ENCODE data around the gene KCNJ4. TPM values are rescaled to one million over a fixed set of nuclear protein-coding genes. Genes with fewer than 3 reads are reported as not detected.
"Not testable (repeated sequence)": the region's sequence is repeated elsewhere in the genome, so short reads cannot be mapped to it uniquely, and the experiment has no call there.

KCNJ4 gene
- total RNA-seq, 4 donors from 2014 or later: 0.28 to 0.84 TPM; not detected in 2

DNA sequence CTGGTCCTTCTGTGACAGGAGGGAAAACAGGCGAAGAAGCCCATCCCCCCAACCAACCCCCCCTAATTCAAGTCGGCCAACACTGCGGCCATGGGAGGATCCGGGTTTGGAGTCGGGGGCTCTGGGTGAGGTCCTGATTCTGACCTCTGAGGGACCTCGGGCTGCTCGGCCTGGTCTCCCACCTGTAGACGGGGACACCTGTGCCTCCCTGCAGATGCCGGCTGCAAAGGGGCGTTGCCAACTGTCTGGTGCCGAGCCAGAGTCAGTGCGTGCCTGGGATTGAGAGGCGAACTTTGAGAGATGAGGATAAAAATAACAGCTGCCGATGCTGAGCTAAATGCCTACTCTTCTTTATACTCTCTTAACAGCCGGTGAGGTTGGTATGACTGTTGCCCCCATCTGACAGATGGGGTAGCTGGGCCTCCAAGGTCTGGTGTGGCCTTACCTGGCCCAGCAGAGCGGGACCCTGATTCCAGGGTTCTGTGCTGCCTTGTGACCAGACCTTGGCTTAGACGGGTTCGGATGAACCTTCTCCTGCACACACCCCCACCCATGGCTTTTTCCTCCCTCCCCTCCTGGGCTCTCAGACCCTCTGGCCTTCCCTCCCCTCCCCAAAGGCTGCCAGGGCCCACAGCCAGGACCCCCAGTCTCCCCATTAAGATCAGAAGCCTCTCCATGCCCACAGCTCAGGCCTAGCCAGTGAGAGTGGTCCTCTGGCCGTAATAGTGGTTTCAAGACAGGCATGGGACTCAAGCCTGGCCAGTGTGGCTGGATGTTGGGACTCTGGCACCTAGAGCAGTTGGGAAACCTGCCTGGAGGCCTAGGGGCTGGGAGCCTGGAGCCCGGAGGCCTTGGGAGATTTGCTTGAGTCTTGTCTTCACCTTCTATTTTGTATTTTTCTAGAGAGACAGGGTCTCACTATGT, 41.7 kb downstream of the KCNJ4 start:
- ATAC-seq (ENCODE audit: low FRiP score): no peak

DNA sequence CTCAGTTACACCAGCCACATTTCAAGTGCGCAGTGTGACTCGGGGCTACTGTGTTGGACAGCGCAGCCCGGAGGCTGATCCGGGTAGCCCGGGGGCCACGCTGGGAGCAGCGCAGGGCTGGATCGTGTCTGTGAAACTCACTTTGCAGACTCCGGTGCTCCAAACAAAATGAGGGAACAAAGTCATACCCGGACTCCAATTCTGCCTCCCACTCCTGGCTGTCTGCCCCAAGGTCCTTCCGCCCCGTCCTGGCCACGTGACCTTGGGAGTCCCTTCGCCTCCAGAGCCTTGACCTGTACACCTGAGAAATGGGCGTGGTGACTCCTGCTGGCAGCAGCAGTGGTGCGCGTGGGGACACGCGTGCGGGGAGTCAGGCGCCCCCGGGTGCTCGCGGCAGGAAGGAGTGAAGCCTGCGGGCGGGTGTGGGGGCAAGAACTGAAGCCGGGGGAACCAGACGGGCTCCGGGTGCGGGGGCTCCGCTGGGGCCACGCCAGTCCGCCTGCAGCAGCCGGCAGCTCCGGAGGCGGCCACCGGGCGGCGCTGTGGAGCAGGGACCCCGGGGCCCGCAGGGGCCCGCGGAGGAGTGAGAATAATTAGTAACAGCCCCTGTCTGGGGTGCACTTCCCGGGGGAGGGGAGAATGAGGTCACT, 42.4 kb downstream of the KCNJ4 start:
- no peak for DNase-seq (ENCODE audit: low spot score)
- ATAC-seq (ENCODE audit: low FRiP score): no peak
- TF ChIP-seq, protein P1, sequence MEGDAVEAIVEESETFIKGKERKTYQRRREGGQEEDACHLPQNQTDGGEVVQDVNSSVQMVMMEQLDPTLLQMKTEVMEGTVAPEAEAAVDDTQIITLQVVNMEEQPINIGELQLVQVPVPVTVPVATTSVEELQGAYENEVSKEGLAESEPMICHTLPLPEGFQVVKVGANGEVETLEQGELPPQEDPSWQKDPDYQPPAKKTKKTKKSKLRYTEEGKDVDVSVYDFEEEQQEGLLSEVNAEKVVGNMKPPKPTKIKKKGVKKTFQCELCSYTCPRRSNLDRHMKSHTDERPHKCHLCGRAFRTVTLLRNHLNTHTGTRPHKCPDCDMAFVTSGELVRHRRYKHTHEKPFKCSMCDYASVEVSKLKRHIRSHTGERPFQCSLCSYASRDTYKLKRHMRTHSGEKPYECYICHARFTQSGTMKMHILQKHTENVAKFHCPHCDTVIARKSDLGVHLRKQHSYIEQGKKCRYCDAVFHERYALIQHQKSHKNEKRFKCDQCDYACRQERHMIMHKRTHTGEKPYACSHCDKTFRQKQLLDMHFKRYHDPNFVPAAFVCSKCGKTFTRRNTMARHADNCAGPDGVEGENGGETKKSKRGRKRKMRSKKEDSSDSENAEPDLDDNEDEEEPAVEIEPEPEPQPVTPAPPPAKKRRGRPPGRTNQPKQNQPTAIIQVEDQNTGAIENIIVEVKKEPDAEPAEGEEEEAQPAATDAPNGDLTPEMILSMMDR (IDR thresholded peaks at IDR 0.05): peak in 1 of 3 donors; percentile 32

More for the DNA sequence above, 41.7 kb downstream of the KCNJ4 start:
- TF ChIP-seq, protein P1 (IDR thresholded peaks at IDR 0.05): no peak
- DNase-seq (ENCODE audit: low spot score): no peak

DNA sequence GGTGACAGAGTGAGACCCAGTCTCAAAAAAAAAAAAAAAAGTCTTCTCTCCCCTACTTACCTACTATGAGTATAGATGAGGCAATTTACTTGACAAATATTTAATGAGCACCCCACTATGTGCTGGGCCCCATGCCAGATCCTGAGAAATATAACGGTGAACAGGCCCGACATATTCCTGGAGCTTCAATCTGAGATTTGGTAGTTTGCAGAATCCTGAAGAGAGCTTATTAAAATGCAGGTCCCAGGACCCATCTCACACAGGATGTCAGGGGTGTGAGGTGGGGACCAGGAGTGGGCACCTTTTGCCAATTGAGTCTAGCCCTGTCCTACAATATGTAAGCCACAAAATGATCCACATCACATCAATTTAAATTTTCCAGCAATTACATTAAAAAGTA, 44.0 kb downstream of the KCNJ4 start:
- DNase-seq (ENCODE audit: low spot score): no peak
- TF ChIP-seq, protein P1 (IDR thresholded peaks at IDR 0.05): no peak

DNA sequence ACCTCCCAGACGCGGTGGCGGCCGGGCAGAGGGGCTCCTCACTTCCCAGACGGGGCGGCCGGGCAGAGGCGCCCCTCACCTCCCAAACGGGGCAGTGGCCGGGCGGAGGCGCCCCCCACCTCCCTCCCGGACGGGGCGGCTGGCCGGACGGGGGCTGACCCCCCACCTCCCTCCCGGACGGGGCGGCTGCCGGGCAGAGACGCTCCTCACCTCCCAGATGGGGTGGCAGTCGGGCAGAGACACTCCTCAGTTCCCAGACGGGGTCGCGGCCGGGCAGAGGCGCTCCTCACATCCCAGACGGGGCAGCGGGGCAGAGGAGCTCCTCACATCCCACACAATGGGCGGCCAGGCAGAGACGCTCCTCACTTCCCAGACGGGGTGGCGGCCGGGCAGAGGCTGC, 45.1 kb downstream of the KCNJ4 start:
- not testable (repeated sequence) for ATAC-seq (ENCODE audit: low FRiP score); DNase-seq (ENCODE audit: low spot score)

More for the DNA sequence above, 44.0 kb downstream of the KCNJ4 start:
- ATAC-seq (ENCODE audit: low FRiP score): no peak

DNA sequence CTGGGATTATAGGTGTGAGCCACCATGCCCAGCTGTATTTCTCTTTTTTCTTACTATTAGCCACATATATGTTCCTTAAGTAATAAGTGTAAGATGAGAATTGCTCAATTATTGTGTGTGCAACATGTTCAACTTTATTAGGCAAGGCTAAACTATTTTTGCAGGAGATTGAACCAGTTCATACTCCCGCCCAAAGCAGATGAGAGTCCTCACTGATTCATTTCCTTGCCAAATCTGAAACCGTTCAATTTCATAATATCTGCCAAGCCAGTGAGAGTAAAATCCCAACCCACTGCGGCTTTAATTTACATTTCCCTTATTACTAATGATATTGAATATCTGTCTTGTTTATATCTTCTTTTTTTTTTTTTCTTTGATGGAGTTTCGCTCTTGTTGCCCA, 48.4 kb downstream of the KCNJ4 start:
- no peak for ATAC-seq (ENCODE audit: low FRiP score)
- TF ChIP-seq, protein P1 (IDR thresholded peaks at IDR 0.05): no peak
- DNase-seq (ENCODE audit: low spot score): no peak

DNA sequence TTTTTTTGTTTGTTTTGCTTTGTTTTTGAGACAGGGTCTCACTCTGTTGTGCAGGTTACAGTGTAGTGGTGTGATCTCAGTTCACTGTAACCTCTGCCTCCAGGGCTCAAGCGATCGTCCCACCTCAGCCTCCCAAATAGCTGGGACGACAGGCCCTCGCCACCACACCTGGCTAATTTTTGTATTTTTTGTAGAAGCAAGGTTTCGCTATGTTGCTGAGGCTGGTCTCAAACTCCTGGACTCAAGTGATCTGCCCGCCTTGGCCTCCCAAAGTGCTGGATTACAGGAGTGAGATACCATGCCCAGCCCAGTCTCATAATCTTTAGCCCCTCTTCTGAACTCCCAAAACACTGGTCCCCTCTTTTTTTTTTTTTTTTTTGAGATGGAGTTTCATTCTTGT, 50.6 kb downstream of the KCNJ4 start:
- TF ChIP-seq, protein P1 (IDR thresholded peaks at IDR 0.05): no peak
- ATAC-seq (ENCODE audit: low FRiP score) (no peak), DNase-seq (ENCODE audit: low spot score) (no peak)

DNA sequence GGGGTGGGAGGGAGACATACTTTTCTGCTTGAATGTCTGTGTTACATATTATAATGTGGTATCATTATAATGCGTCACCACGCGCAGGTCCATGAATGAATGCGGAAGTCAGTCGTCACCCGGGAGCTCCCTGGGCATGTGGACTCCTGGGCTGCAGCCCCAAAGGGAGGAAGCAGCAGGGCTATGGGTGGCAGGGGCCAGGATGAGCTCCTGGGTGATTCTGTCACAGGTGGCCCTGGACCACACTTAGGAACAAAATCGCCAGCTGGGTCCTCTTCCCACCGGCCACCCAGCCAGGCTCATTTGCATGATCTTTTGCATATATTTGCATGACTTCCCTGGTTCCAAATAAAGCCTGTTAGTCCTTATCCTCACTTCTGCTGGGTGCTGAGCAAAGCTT, 51.2 kb downstream of the KCNJ4 start:
- TF ChIP-seq, protein P1 (IDR thresholded peaks at IDR 0.05): no peak
- ATAC-seq (ENCODE audit: low FRiP score): no peak
- DNase-seq (ENCODE audit: low spot score): no peak
